ENCODE measurements around the gene DNAH7. TPM values are rescaled to one million over a fixed set of nuclear protein-coding genes. Genes with fewer than 3 reads are reported as not detected.
A peak's percentile ranks its signal among the peaks of the same experiment; 100 is the strongest.

DNAH7 gene
- total and polyA plus RNA-seq, 2 of the 4 experiments (the other 2 are of a cell fraction), result 0.22 to 0.36 TPM

- peak overlapping the region; percentile 72 for H4K5ac ChIP-seq (ENCODE audit: low read depth, low read length)
- no TSS peak for BruUV-seq (replicated peaks)
- H3K14ac ChIP-seq (replicated peaks; ENCODE audit: low read depth, low read length), result peak overlapping the region; percentile 5; the same call in 1 of the 2 replicates
- no peaks in the 10 kb centered on the region for H3K36me3 ChIP-seq (ENCODE audit: control insufficient read depth, insufficient read depth, low read length)
- H2AK5ac ChIP-seq (ENCODE audit: low read depth, low read length), result no peak overlapping the region
- peak; percentile 79 for ATAC-seq (ENCODE audit: low read depth)
- CTCF ChIA-PET, result interaction anchor here (0.6 to 1.1 kb wide), 2 partner anchors 25 to 35 kb away, joined by 3 read pairs; no protein-coding TSS in a partner anchor
- 0 out of 2 replicates have a peak overlapping the region, but pooled peaks have one; percentile 7 for H3K23ac ChIP-seq (ENCODE audit: low read depth, low read length)
- peak overlapping the region; percentile 52; the same call in 1 of the 3 replicates for H2BK15ac ChIP-seq (ENCODE audit: low read depth, low read length)
- H3K9ac ChIP-seq (ENCODE audit: low read depth, low read length), result 0 out of 2 replicates have a peak overlapping the region, but pooled peaks have one; percentile 67
- 50% methylated on average over 1 of the region's 7 CpGs; no CpG with 5 or more reads in 1 of the 2 experiments for WGBS, 2 experiments (ENCODE audit: extremely low coverage in 2 of 2, insufficient read length in 1 of 2)
- peaks cover 6% of the 10 kb centered on the region for H3K4me1 ChIP-seq (ENCODE audit: control insufficient read depth, insufficient read depth, low read length)
- peak; percentile 84 for DNase-seq
- H3K27ac ChIP-seq (ENCODE audit: insufficient read depth, low read length), result peak overlapping the region; percentile 68
- H3K4me3 ChIP-seq (ENCODE audit: insufficient read depth, low read depth, low read length), result no peak overlapping the region; the same call in 1 of the 2 replicates
- POLR2A ChIA-PET (ENCODE audit: unreplicated experiment), result no interaction called here
- H2AK9ac ChIP-seq (replicated peaks; ENCODE audit: low read depth, low read length, poor library complexity), result no peak overlapping the region
- H2AFZ ChIP-seq (replicated peaks; ENCODE audit: low read length, poor library complexity), result peak overlapping the region; percentile 6
- H3K56ac ChIP-seq (ENCODE audit: extremely low read depth, insufficient read depth, low read length), result peak overlapping the region; percentile 28; the same call in 1 of the 2 replicates
- peak overlapping the region; percentile 63 for H2BK20ac ChIP-seq (ENCODE audit: low read depth, low read length)
- H3K4ac ChIP-seq (ENCODE audit: low read depth, low read length), result peak overlapping the region; percentile 33
- peak overlapping the region; percentile 99 for H3K18ac ChIP-seq (ENCODE audit: low read depth, low read length)
- H2BK5ac ChIP-seq (ENCODE audit: low read depth, low read length, poor library complexity, severe bottlenecking), result peak overlapping the region; percentile 52
- no peaks in the 10 kb centered on the region for H3K9me1 ChIP-seq (ENCODE audit: insufficient read depth, low read length)
- no peaks in the 10 kb centered on the region for H4K20me1 ChIP-seq (ENCODE audit: insufficient read depth, low read length)
- in situ Hi-C loops (cut with MboI; ENCODE audit: low sequenced_read_pairs) (no loop called here), dilution Hi-C loops (cut with HindIII; ENCODE audit: low sequenced_read_pairs, unreplicated experiment) (no loop called here), intact Hi-C loops (cut with micrococcal nuclease) (no loop called here)
- H4K8ac ChIP-seq (ENCODE audit: low read depth in 2 of 2, low read length in 2 of 2), result peak overlapping the region; percentile 66 to 76
- no peaks in the 10 kb centered on the region for H3K9me3 ChIP-seq (ENCODE audit: control insufficient read depth, insufficient read depth, low read length)
- H3K27me3 ChIP-seq (ENCODE audit: control insufficient read depth, insufficient read depth, low read length), result no peaks in the 10 kb centered on the region
- H3K79me1 ChIP-seq (ENCODE audit: low read depth in 1 of 2, low read length in 2 of 2), result no peaks in the 10 kb centered on the region
- H4K91ac ChIP-seq (ENCODE audit: insufficient read depth, low read depth, low read length), result peak overlapping the region; percentile 40
- H3K4me2 ChIP-seq (ENCODE audit: low read depth, low read length), result peak overlapping the region; percentile 99
- peak overlapping the region; percentile 75 for H2BK120ac ChIP-seq (ENCODE audit: low read depth, low read length)
- TF ChIP-seq BHLHE40 (IDR thresholded peaks at IDR 0.05; ENCODE audit: low read depth, low read length) (no peak), NFE2L2 (IDR thresholded peaks at IDR 0.05; ENCODE audit: low read depth, low read length) (no peak)
Observed at GRCh38 chr2:196113061-196113974, 44.7 kb upstream of the DNAH7 start.

All from IMR-90 (cell line).